ENCODE data around the gene GLCCI1.

The GLCCI1 gene

GRCh38 chr7:8105449-8106095 lies 137.0 kb downstream of the GLCCI1 start:
- H3K27ac ChIP-seq: no peak overlapping the region

GRCh38 chr7:8109196-8110022 lies 140.8 kb downstream of the GLCCI1 start:
- Histone ChIP-seq H3K9ac (no peak overlapping the region), H3K4me2 (ENCODE audit: low read length) (no peak overlapping the region), H3K4me1 (no peaks in the 10 kb centered on the region), H3K79me2 (no peaks in the 10 kb centered on the region), H3K4me3 (ENCODE audit: low read depth, low read length) (no peak overlapping the region), H3K36me3 (ENCODE audit: control insufficient read depth, insufficient read depth, low read length) (no peaks in the 10 kb centered on the region), H2AFZ (no peak overlapping the region), H3K27ac (no peak overlapping the region), H3K9me3 (ENCODE audit: control insufficient read depth, low read length) (no peaks in the 10 kb centered on the region), H3K27me3 (ENCODE audit: control insufficient read depth, insufficient read depth, low read length) (no peaks in the 10 kb centered on the region)
- no peak for TF ChIP-seq CTCF (IDR thresholded peaks at IDR 0.05)

More at GRCh38 chr7:8105449-8106095, 137.0 kb downstream of the GLCCI1 start:
- H3K4me2 ChIP-seq (ENCODE audit: low read length): no peak overlapping the region
- no peak overlapping the region for H3K9ac ChIP-seq
- no peaks in the 10 kb centered on the region for H3K27me3 ChIP-seq (ENCODE audit: control insufficient read depth, insufficient read depth, low read length)
- no peak for TF ChIP-seq CTCF (IDR thresholded peaks at IDR 0.05)
- no peaks in the 10 kb centered on the region for H3K9me3 ChIP-seq (ENCODE audit: control insufficient read depth, low read length)
- no peaks in the 10 kb centered on the region for H3K36me3 ChIP-seq (ENCODE audit: control insufficient read depth, insufficient read depth, low read length)
- no peak overlapping the region for H2AFZ ChIP-seq
- no peak overlapping the region for H3K4me3 ChIP-seq (ENCODE audit: low read depth, low read length)
- H3K4me1 ChIP-seq: no peaks in the 10 kb centered on the region
- no peaks in the 10 kb centered on the region for H3K79me2 ChIP-seq

GRCh38 chr7:8111282-8111960 lies 142.8 kb downstream of the GLCCI1 start:
- no peak overlapping the region for H3K4me3 ChIP-seq (ENCODE audit: low read depth, low read length)
- no peaks in the 10 kb centered on the region for H3K79me2 ChIP-seq
- no peaks in the 10 kb centered on the region for H3K27me3 ChIP-seq (ENCODE audit: control insufficient read depth, insufficient read depth, low read length)

GRCh38 chr7:8112685-8113084 lies 144.1 kb downstream of the GLCCI1 start:
- Histone ChIP-seq H3K4me1 (no peaks in the 10 kb centered on the region), H3K4me2 (ENCODE audit: low read length) (no peak overlapping the region), H3K9me3 (ENCODE audit: control insufficient read depth, low read length) (no peaks in the 10 kb centered on the region), H3K4me3 (ENCODE audit: low read depth, low read length) (no peak overlapping the region), H3K36me3 (ENCODE audit: control insufficient read depth, insufficient read depth, low read length) (no peaks in the 10 kb centered on the region), H2AFZ (no peak overlapping the region), H3K9ac (no peak overlapping the region), H3K27ac (no peak overlapping the region), H3K27me3 (ENCODE audit: control insufficient read depth, insufficient read depth, low read length) (no peaks in the 10 kb centered on the region), H3K79me2 (no peaks in the 10 kb centered on the region)
- TF ChIP-seq CTCF (IDR thresholded peaks at IDR 0.05): no peak

More at GRCh38 chr7:8111282-8111960, 142.8 kb downstream of the GLCCI1 start:
- H3K27ac ChIP-seq: no peak overlapping the region
- no peaks in the 10 kb centered on the region for H3K9me3 ChIP-seq (ENCODE audit: control insufficient read depth, low read length)
- H3K4me2 ChIP-seq (ENCODE audit: low read length): no peak overlapping the region
- no peak overlapping the region for H2AFZ ChIP-seq
- TF ChIP-seq CTCF (IDR thresholded peaks at IDR 0.05): no peak
- H3K9ac ChIP-seq: no peak overlapping the region
- no peaks in the 10 kb centered on the region for H3K36me3 ChIP-seq (ENCODE audit: control insufficient read depth, insufficient read depth, low read length)
- H3K4me1 ChIP-seq: no peaks in the 10 kb centered on the region
